Measurements from ENCODE around the gene BHLHE40. TPM values are rescaled to one million over a fixed set of nuclear protein-coding genes. Genes with fewer than 3 reads are reported as not detected.

The BHLHE40 gene
- total and polyA plus RNA-seq, 2 of the 13 experiments (the other 11 are each of a cell fraction or from before 2014, with no cell fraction given) = 1.8 to 51.0 TPM

GRCh38 chr3:4950351-4950784 is 28.9 kb upstream of the BHLHE40 start (continued):
- no peak for TF ChIP-seq UBTF (CRISPR knock-in tag; IDR thresholded peaks at IDR 0.05)
- no peak for TF ChIP-seq THRA (CRISPR knock-in tag; IDR thresholded peaks at IDR 0.05; ENCODE audit: borderline replicate concordance)
- TF ChIP-seq FOXA1 (IDR thresholded peaks at IDR 0.05) = no peak
- no peak for TF ChIP-seq FOXA1 (CRISPR knock-in tag; IDR thresholded peaks at IDR 0.05)
- no peak for TF ChIP-seq ZNF337 (CRISPR knock-in tag; IDR thresholded peaks at IDR 0.05; ENCODE audit: borderline replicate concordance, low read depth)
- no peak for TF ChIP-seq ZSCAN21 (CRISPR knock-in tag; IDR thresholded peaks at IDR 0.05; ENCODE audit: borderline replicate concordance)
- TF ChIP-seq RFXANK (CRISPR knock-in tag; IDR thresholded peaks at IDR 0.05) = no peak
- no peak for TF ChIP-seq ZNF264 (CRISPR knock-in tag; IDR thresholded peaks at IDR 0.05)
- no peak for TF ChIP-seq ZHX1 (CRISPR knock-in tag; IDR thresholded peaks at IDR 0.05; ENCODE audit: low read depth)
